HepG2 (cell line): ENCODE measurements around the gene NRL. TPM values are rescaled to one million over a fixed set of nuclear protein-coding genes. Genes with fewer than 3 reads are reported as not detected.

ENCODE experiments used
- GTF3A ChIP-seq: sonication (generic); formaldehyde crosslinking; conservative IDR thresholded peaks from 2 replicates; pipeline ENCODE4 v1.4.0; 2020; ENCODE audit warnings: mild to moderate bottlenecking, missing genetic modification reagents
- HMGA1 ChIP-seq: sonication (generic); formaldehyde crosslinking; conservative IDR thresholded peaks from 2 replicates; pipeline ENCODE4 v1.4.0; 2020; ENCODE audit warnings: missing genetic modification reagents
- IKZF4 ChIP-seq: sonication (generic); formaldehyde crosslinking; IDR thresholded peaks from 2 replicates; pipeline ENCODE4 v1.5.1; 2020; ENCODE audit warnings: borderline replicate concordance, mild to moderate bottlenecking, low read depth, missing genetic modification reagents; ENCODE audit errors: not compliant biosample characterization
- KDM2A ChIP-seq: sonication (generic); formaldehyde crosslinking; IDR thresholded peaks from 2 replicates; pipeline ENCODE4 v1.4.0; 2020; ENCODE audit warnings: low read depth, missing genetic modification reagents, borderline replicate concordance
- KLF9 ChIP-seq: IDR thresholded peaks from 2 replicates; pipeline ENCODE4 v1.6.1; 2016; ENCODE audit warnings: low read depth
- MTA1 ChIP-seq: sonication (generic); formaldehyde crosslinking; IDR thresholded peaks from 2 replicates; pipeline ENCODE4 v1.4.0; 2020; ENCODE audit warnings: missing genetic modification reagents, mild to moderate bottlenecking, borderline replicate concordance
- NR2F1 ChIP-seq, 2 experiments: fragments of 450-650 bp in 1 of 2; formaldehyde crosslinking in 1 of 2; IDR thresholded peaks; 2 replicates each; pipeline versions ENCODE4 v1.5.0 to v1.6.1; 2016 to 2020; ENCODE audit warnings: mild to moderate bottlenecking in 1 of 2, missing compliant biosample characterization in 1 of 2, missing genetic modification reagents in 1 of 2, moderate library complexity in 1 of 2
- RXRB ChIP-seq: IDR thresholded peaks from 2 replicates; pipeline ENCODE4 v1.6.1; 2016; ENCODE audit warnings: borderline replicate concordance, missing genetic modification reagents, missing compliant biosample characterization
- SMAD9 ChIP-seq: sonication (generic); formaldehyde crosslinking; IDR thresholded peaks from 2 replicates; pipeline ENCODE4 v1.5.1; 2020; ENCODE audit warnings: mild to moderate bottlenecking, missing genetic modification reagents
- XBP1 ChIP-seq: sonication (generic); formaldehyde crosslinking; IDR thresholded peaks from 2 replicates; pipeline ENCODE4 v1.5.0; 2020; ENCODE audit warnings: missing genetic modification reagents
- ZBTB3 ChIP-seq: sonication (generic); formaldehyde crosslinking; IDR thresholded peaks from 2 replicates; pipeline ENCODE4 v1.4.0; 2020; ENCODE audit warnings: low read depth, mild to moderate bottlenecking, moderate library complexity, missing genetic modification reagents, borderline replicate concordance
- ZBTB8A ChIP-seq: sonication (generic); formaldehyde crosslinking; IDR thresholded peaks from 2 replicates; pipeline ENCODE4 v1.4.0; 2020; ENCODE audit warnings: mild to moderate bottlenecking, low read depth, missing genetic modification reagents, borderline replicate concordance
- ZNF225 ChIP-seq: sonication (generic); formaldehyde crosslinking; IDR thresholded peaks from 2 replicates; pipeline ENCODE4 v1.4.0; 2020; ENCODE audit warnings: mild to moderate bottlenecking, missing genetic modification reagents
- ZNF383 ChIP-seq: sonication (generic); formaldehyde crosslinking; IDR thresholded peaks from 2 replicates; pipeline ENCODE4 v1.4.0; 2020; ENCODE audit warnings: missing genetic modification reagents, mild to moderate bottlenecking, borderline replicate concordance
- ZNF44 ChIP-seq: sonication (generic); formaldehyde crosslinking; IDR thresholded peaks from 2 replicates; pipeline ENCODE4 v1.5.1; 2020; ENCODE audit warnings: mild to moderate bottlenecking, missing genetic modification reagents
- ZSCAN21 ChIP-seq: sonication (generic); formaldehyde crosslinking; IDR thresholded peaks from 2 replicates; pipeline ENCODE4 v1.8.0; 2022; ENCODE audit warnings: mild to moderate bottlenecking, missing genetic modification reagents, moderate library complexity, borderline replicate concordance
- polyA plus RNA-seq, 8 experiments: library from polyadenylated mRNA; depleted of rRNA in 3 of 8; stranded (reverse) in 7 of 8; unstranded in 1 of 8; fragments of >200 nt; fragmentation: Illumina TruSeq in 4 of 8; extraction: Trizol in 4 of 8; gene quantifications; 2 replicates each; pipeline versions ENCODE4 v1.2.1 to v1.2.3, GENCODE V29; 2011 to 2016; ENCODE audit warnings: low read depth in 4 of 8, missing spikeins in 1 of 8, mixed read lengths in 1 of 8; ENCODE audit not compliant: insufficient read depth in 1 of 8
- total RNA-seq, 5 experiments: library from RNA; depleted of rRNA; stranded (reverse); fragments of >200 nt; fragmentation: Illumina TruSeq; extraction: Trizol; gene quantifications; 2 replicates each; pipeline ENCODE4 v1.2.3, GENCODE V29; 2016; ENCODE audit warnings: low read depth in 1 of 5
- TF ChIP-seq, protein P1 (sequence below): sonication (generic); formaldehyde crosslinking; IDR thresholded peaks from 2 replicates; pipeline ENCODE4 v1.4.0; 2020; ENCODE audit warnings: missing genetic modification reagents, low read depth, mild to moderate bottlenecking, borderline replicate concordance
- TF ChIP-seq, protein P2 (sequence below): sonication (generic); formaldehyde crosslinking; IDR thresholded peaks from 2 replicates; pipeline ENCODE4 v1.8.1; 2023; ENCODE audit warnings: mild to moderate bottlenecking, missing genetic modification reagents
- TF ChIP-seq, protein P3 (sequence below): IDR thresholded peaks from 2 replicates; pipeline ENCODE4 v1.6.1; 2016
- TF ChIP-seq, protein P4 (sequence below): sonication (generic); formaldehyde crosslinking; IDR thresholded peaks from 2 replicates; pipeline ENCODE4 v1.5.0; 2020; ENCODE audit warnings: missing genetic modification reagents
- TF ChIP-seq, protein P5 (sequence below): sonication (generic); formaldehyde crosslinking; IDR thresholded peaks from 2 replicates; pipeline ENCODE4 v1.5.1; 2020; ENCODE audit warnings: missing genetic modification reagents, mild to moderate bottlenecking, borderline replicate concordance

The NRL gene
- total and polyA plus RNA-seq, 2 of the 13 experiments (the other 11 are each of a cell fraction or from before 2014, with no cell fraction given) = 2.5 to 4.7 TPM

DNA sequence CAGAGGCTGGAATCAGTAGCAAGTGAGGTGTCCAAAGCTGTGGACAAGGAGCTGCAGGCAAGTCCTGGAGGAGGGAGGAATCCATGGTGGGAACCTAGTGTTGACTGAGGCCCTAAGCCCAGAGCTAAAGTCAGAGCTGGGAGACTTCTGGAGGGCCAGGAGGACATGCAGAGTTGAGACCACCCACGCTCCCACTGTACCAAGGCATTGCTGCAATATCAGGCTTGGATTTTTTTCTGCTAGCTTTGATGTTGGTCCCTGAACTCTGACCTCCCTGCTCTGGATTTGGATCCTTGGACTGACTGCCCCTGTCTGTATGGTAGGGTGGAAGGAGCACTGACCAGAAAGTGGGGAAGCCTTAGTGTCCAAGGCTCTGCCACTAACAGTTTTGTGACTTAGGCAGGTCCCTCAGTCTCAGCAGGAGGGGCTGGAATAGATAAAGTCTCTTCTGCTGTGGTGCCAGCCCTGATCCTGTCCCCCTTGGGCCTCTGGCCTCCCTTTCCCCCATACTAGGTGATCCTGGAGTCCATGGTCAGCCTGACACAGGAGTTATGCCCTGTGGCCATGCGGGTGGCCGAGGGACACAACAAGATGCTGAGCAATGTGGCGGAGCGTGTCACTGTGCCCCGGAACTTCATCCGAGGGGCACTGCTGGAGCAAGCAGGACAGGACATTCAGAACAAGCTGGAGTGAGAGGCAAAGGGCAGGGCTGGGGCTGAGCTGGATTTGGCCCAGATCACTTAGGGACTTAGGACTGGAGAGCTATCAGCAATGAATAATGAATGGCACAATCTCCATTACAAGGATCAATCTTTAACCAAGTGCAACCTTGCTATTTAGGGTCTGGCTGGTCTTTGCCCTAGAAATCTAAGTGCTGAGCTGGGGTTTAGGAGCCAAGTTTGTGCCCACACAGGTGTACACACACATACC is 53.5 kb downstream of the NRL start (continued):
- TF ChIP-seq SMAD9 (CRISPR knock-in tag) (peak; percentile 29; the same call in 1 of the 2 replicates), ZNF44 (CRISPR knock-in tag) (peak; percentile 63; the same call in 1 of the 2 replicates), ZSCAN21 (CRISPR knock-in tag) (0 out of 2 replicates have a peak, but pooled peaks have one; percentile 53), MTA1 (CRISPR knock-in tag) (peak; percentile 77), HMGA1 (CRISPR knock-in tag) (no peak), RXRB (CRISPR knock-in tag) (0 out of 2 replicates have a peak, but pooled peaks have one; percentile 22), ZNF383 (CRISPR knock-in tag) (no peak), GTF3A (CRISPR knock-in tag) (no peak), ZBTB8A (CRISPR knock-in tag) (0 out of 2 replicates have a peak, but pooled peaks have one; percentile 9), ZNF225 (CRISPR knock-in tag) (peak; percentile 47; the same call in 1 of the 2 replicates), KDM2A (CRISPR knock-in tag) (0 out of 2 replicates have a peak, but pooled peaks have one; percentile 21), KLF9 (CRISPR knock-in tag) (no peak), IKZF4 (CRISPR knock-in tag) (peak; percentile 68), ZBTB3 (CRISPR knock-in tag) (no peak), XBP1 (CRISPR knock-in tag) (no peak), NR2F1 (CRISPR knock-in tag; IDR thresholded peaks at IDR 0.05) (peak in 1 of 2 experiments; percentile 78; a peak in 2 of 4 replicates)
- TF ChIP-seq, protein P1, sequence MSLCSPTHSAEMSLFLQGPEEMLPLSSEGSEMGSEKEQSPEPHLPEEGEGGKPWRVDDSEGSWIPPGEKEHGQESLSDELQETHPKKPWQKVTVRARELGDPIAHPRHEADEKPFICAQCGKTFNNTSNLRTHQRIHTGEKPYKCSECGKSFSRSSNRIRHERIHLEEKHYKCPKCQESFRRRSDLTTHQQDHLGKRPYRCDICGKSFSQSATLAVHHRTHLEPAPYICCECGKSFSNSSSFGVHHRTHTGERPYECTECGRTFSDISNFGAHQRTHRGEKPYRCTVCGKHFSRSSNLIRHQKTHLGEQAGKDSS (CRISPR knock-in tag) = 0 out of 2 replicates have a peak, but pooled peaks have one; percentile 54
- TF ChIP-seq, protein P2, sequence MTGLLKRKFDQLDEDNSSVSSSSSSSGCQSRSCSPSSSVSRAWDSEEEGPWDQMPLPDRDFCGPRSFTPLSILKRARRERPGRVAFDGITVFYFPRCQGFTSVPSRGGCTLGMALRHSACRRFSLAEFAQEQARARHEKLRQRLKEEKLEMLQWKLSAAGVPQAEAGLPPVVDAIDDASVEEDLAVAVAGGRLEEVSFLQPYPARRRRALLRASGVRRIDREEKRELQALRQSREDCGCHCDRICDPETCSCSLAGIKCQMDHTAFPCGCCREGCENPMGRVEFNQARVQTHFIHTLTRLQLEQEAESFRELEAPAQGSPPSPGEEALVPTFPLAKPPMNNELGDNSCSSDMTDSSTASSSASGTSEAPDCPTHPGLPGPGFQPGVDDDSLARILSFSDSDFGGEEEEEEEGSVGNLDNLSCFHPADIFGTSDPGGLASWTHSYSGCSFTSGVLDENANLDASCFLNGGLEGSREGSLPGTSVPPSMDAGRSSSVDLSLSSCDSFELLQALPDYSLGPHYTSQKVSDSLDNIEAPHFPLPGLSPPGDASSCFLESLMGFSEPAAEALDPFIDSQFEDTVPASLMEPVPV (CRISPR knock-in tag) = no peak
- TF ChIP-seq, protein P3, sequence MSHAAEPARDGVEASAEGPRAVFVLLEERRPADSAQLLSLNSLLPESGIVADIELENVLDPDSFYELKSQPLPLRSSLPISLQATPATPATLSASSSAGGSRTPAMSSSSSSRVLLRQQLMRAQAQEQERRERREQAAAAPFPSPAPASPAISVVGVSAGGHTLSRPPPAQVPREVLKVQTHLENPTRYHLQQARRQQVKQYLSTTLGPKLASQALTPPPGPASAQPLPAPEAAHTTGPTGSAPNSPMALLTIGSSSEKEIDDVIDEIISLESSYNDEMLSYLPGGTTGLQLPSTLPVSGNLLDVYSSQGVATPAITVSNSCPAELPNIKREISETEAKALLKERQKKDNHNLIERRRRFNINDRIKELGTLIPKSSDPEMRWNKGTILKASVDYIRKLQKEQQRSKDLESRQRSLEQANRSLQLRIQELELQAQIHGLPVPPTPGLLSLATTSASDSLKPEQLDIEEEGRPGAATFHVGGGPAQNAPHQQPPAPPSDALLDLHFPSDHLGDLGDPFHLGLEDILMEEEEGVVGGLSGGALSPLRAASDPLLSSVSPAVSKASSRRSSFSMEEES (CRISPR knock-in tag) = no peak
- TF ChIP-seq, protein P4, sequence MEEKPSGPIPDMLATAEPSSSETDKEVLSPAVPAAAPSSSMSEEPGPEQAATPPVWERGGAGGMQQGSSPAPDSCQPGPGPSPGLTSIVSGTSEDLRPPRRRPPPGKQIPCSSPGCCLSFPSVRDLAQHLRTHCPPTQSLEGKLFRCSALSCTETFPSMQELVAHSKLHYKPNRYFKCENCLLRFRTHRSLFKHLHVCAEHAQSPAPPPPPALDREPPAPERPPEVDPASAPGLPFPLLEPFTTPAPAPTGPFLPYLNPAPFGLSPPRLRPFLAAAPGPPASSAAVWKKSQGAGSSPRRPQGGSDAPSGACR (CRISPR knock-in tag) = no peak
- TF ChIP-seq, protein P5, sequence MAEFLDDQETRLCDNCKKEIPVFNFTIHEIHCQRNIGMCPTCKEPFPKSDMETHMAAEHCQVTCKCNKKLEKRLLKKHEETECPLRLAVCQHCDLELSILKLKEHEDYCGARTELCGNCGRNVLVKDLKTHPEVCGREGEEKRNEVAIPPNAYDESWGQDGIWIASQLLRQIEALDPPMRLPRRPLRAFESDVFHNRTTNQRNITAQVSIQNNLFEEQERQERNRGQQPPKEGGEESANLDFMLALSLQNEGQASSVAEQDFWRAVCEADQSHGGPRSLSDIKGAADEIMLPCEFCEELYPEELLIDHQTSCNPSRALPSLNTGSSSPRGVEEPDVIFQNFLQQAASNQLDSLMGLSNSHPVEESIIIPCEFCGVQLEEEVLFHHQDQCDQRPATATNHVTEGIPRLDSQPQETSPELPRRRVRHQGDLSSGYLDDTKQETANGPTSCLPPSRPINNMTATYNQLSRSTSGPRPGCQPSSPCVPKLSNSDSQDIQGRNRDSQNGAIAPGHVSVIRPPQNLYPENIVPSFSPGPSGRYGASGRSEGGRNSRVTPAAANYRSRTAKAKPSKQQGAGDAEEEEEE (CRISPR knock-in tag) = no peak
